HG03457 (cell line): Measurements from ENCODE around the gene TIGD6.
"Not testable (repeated sequence)": the region's sequence is repeated elsewhere in the genome, so short reads cannot be mapped to it uniquely, and the experiment has no call there.

Source experiments
- ATAC-seq: cut with Tn5 transposase; IDR thresholded peaks from one replicate; pipeline ENCODE4 v1.9.1; 2021; ENCODE audit warnings: moderate number of reproducible peaks; ENCODE audit not compliant: unreplicated experiment

The TIGD6 gene

GRCh38 chr5:150000256-150000989 lies at the start of gene TIGD6, which contains the start of gene HMGXB3:
Gene TIGD6 (minus strand): TSS chr5:150000654. CDS start chr5:149996348, 4,306 bp downstream.
Gene HMGXB3 (plus strand): TSS chr5:150000739. CDS start chr5:150004853, 4,114 bp downstream.
- peak; percentile 88 for ATAC-seq

GRCh38 chr5:150046031-150046430 lies 45.6 kb upstream of the TIGD6 start:
- no peak for ATAC-seq

- ATAC-seq = no peak
Observed at GRCh38 chr5:150045549-150045948, 45.1 kb upstream of the TIGD6 start.

DNA sequence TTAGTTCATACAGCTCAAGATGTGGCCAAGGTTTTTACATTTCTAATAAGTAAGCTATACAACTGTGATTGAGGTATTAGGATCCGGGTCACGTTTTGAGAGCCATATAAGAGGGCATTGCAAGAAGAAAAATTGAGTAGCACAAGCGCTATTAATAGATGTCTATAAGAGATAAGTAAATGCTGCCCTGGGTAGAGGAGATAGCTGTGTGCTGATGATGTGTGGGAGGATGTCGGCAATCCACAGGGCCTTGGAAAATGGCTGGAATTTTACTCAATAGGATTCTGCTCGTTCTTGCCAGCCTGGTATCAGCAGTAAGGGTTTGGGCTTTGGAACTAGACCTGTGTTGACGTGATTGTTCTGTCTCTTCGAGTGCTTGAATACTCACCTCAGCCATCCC lies 44.3 kb upstream of the TIGD6 start:
- no peak for ATAC-seq

GRCh38 chr5:150044329-150044681 lies 43.9 kb upstream of the TIGD6 start:
- no peak for ATAC-seq

DNA sequence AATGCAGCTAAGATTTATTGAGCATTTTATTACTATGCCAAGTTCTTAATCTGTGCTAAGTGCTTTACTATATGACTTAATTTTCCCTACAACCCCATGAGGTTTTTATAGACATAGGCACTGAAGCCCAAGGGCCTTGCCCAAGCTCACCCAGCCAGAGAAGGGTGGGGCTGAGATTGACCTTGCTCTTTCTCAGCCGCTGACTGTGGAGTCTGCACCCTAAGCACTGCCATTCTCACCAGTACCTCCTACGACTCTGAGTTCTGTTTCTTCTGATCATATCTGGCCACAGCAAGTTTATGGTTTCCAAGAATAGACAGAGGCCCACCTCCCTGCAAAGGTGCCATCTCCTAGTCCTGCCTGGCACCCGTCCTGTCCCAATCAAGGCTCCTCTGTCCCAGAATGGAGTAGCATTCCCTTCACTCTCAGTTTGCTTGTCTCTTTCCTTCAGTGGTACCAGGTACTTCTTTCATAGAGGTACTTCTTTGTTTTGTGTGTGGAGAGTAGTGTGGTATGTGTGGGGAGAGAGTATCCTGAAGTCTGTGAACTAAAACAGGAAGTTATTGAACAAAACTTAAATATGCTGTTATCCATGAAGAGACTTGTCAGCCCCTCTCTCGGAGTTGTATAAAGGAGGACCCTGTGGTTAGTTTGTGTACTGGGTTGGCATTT lies 43.3 kb upstream of the TIGD6 start:
- no peak for ATAC-seq

DNA sequence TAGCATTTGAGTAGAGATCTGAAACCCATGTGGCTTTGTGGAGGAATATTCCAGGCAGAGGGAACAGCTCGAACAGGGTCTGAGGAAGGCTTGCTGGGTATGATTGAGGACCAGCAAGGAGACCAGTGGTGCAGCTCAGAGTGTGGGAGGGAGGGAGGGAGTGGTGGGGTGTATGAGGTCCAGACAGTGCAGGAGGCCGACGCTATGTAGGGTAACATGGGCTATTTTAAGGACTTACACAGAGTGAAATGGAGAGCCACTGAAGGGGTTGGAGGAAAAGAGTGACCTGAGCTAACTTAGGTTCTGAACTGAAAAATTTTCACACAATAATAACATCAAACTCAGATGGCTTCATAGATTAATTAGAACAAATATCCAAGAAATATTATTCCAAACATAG lies 42.0 kb upstream of the TIGD6 start:
- no peak for ATAC-seq

- no peak for ATAC-seq
Observed at GRCh38 chr5:150038547-150038946, 38.1 kb upstream of the TIGD6 start.

- no peak for ATAC-seq
Observed at GRCh38 chr5:150036513-150036912, 36.1 kb upstream of the TIGD6 start.

- ATAC-seq = no peak
Observed at GRCh38 chr5:150035139-150035895, 34.9 kb upstream of the TIGD6 start.

GRCh38 chr5:150034662-150035061 lies 34.2 kb upstream of the TIGD6 start:
- ATAC-seq = no peak

- no peak for ATAC-seq
Observed at GRCh38 chr5:150033334-150033733, 32.9 kb upstream of the TIGD6 start.

GRCh38 chr5:150028047-150028446 lies 27.6 kb upstream of the TIGD6 start:
- not testable (repeated sequence) for ATAC-seq

- no peak for ATAC-seq
Observed at GRCh38 chr5:150026682-150027172, 26.3 kb upstream of the TIGD6 start.

DNA sequence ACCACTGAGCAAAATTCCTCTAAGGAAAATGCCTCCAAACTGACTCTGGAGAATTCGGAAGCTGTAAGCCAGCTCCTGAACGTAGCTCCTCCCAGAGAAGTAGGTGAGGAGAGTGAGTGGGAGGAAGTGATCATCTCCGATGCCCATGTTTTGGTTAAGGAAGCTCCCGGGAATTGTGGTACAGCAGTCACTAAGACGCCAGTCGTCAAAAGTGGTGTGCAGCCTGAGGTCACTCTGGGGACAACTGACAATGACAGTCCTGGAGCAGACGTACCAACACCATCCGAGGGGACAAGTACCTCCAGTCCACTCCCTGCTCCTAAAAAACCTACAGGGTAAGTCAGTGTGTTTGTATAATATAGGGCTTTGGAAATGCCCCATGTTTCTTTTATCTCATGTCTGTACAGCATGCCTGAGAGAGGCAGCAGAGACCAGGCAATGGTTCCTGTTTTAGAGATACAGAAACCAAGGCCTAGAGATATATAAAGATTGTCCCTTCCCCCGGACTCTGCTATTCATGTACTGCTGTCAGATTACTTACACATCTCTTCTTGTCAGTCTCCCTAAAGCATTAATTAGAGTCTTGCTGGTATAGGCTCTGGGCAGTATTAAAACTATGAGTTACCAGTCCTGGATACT lies 24.0 kb upstream of the TIGD6 start:
- ATAC-seq = no peak

DNA sequence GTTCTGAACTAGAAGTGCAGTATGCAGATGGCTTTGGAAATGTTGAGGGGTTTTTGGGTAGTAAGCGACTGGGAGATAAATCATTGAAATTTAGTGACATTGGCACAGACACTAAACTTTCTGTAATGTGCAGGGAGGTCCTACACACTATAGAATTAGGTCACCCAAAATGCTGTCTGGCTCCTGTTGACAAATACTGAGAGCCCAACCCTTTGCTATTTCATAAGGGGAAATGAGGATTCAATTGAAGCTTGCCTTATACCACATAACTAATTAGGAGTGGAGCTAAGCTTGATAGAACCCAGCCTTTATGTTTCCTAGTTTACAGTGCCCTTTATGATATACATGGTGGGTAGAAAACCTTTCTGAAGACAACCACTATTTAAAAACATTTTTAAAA lies 22.7 kb upstream of the TIGD6 start:
- ATAC-seq = no peak

DNA sequence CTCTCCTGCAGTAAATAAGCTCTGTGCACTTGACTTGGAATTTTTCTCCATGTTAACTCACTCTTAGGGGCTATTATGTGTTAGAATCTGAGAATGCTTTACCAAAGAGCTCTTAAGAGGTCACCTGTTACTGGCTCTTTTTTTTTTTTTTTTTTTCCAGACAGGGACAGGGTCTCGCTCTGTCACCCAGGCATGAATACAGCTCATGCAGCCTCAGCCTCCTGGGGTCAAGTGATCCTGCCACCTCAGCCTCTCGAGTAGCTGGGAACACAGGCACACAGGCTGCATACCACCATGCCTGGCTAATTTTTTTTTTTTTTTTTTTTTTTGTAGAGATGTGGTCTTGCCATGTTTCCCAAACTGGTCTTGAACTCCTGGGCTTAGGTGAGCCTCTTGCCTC lies 22.2 kb upstream of the TIGD6 start:
- ATAC-seq = no peak

DNA sequence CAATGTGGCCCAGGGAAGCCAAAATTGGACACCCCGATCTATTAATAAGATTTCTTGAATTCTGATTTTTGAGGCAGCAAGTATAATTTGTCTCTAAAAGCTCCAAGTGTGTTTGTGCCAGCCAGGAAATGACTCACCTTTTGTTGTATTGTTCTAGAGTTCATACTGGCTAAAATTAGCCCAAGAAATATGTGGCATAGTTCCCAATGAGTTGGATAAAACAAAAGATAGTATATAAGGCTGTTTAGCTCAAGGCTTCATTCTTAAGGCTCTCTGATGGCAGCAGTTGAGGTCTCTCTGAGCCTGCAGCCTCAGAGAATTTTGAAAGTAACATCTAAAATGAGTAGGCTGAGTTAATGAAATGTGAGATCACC lies 21.7 kb upstream of the TIGD6 start:
- ATAC-seq = no peak

GRCh38 chr5:150021491-150022157 lies 21.2 kb upstream of the TIGD6 start:
- no peak for ATAC-seq

GRCh38 chr5:150020249-150020648 lies 19.8 kb upstream of the TIGD6 start:
- no peak for ATAC-seq
